Measurements from ENCODE around the gene CNPY1.

GRCh38 chr7:155469311-155470185, 76.8 kb downstream of the CNPY1 start:
- TF ChIP-seq CTCF (conservative IDR thresholded peaks at IDR 0.05) (no peak), EZH2 (IDR thresholded peaks at IDR 0.05; ENCODE audit: low read depth) (no peak)
